AG04449 (cell line): ENCODE data around the gene HLA-DPA1.

Experiments
- CTCF ChIA-PET: fragments of 350-600 bp; formaldehyde crosslinking; extraction: SDS; loops from one replicate; lab custom pipeline; 2021; ENCODE audit warnings: antibody characterized with exemption; lab: Yijun Ruan, JAX
- POLR2A ChIA-PET: fragments of 400-600, 350-600 bp; formaldehyde crosslinking; extraction: SDS; loops from one replicate; lab custom pipeline; 2020; ENCODE audit warnings: antibody characterized with exemption, inconsistent platforms; lab: Yijun Ruan, JAX
- DNase-seq: peaks from one replicate; pipeline ENCODE4 v3.0.0-alpha.2; 2010; ENCODE audit warnings: low read depth, low spot score
- H3K4me3 ChIP-seq: 2 replicates; pipeline ENCODE4 v1.5.1; 2011; ENCODE audit warnings: low read depth, mild to moderate bottlenecking, control low read depth, low read length
- CTCF ChIP-seq: IDR thresholded peaks from one replicate; pipeline ENCODE4 v1.5.1; 2011; ENCODE audit warnings: mild to moderate bottlenecking, moderate library complexity, low read length, control low read depth, inconsistent platforms; ENCODE audit not compliant: insufficient read depth; ENCODE audit errors: missing control alignments

Gene HLA-DPA1

GRCh38 chr6:33075208-33075567, 1.7 kb upstream of the HLA-DPA1 start:
- no peak overlapping the region for H3K4me3 ChIP-seq
- ChIA-PET POLR2A (interaction anchor here (1.1 kb wide), 1 partner anchor 103 kb away, joined by 4 read pairs; no protein-coding TSS in a partner anchor), CTCF (interaction anchor here (1.4 kb wide), 1 partner anchor 61 kb away, joined by 4 read pairs; no protein-coding TSS in a partner anchor)
- no peak for DNase-seq
- TF ChIP-seq CTCF: no peak

- ChIA-PET CTCF (interaction anchor here (0.6 to 1.8 kb wide), 3 partner anchors 10 to 56 kb away, joined by 3 to 11 read pairs (median 3); no protein-coding TSS in a partner anchor), POLR2A (interaction anchor here (0.9 kb wide), 1 partner anchor 101 kb away, joined by 4 read pairs; no protein-coding TSS in a partner anchor)
- no peak for TF ChIP-seq CTCF
- no peak for DNase-seq
- no peak overlapping the region for H3K4me3 ChIP-seq
Observed at GRCh38 chr6:33072508-33073100, 845 bp downstream of the HLA-DPA1 start.

GRCh38 chr6:33071569-33071968, 1.9 kb downstream of the HLA-DPA1 start:
- no peak for DNase-seq
- no peak overlapping the region for H3K4me3 ChIP-seq
- CTCF ChIA-PET: no interaction called here
- POLR2A ChIA-PET: no interaction called here
- TF ChIP-seq CTCF: no peak

- H3K4me3 ChIP-seq: no peak overlapping the region
- ChIA-PET POLR2A (no interaction called here), CTCF (interaction anchor here (1.5 to 2.2 kb wide), 2 partner anchors 11 to 177 kb away, joined by 3 to 9 read pairs; no protein-coding TSS in a partner anchor)
- no peak for TF ChIP-seq CTCF
- DNase-seq: no peak
Observed at GRCh38 chr6:33070909-33071308, 2.5 kb downstream of the HLA-DPA1 start.

- POLR2A ChIA-PET: no interaction called here
Observed at GRCh38 chr6:33069021-33069738, 4.3 kb downstream of the HLA-DPA1 start.

More at GRCh38 chr6:33069021-33069738, 4.3 kb downstream of the HLA-DPA1 start:
- H3K4me3 ChIP-seq: no peak overlapping the region
- CTCF ChIA-PET: interaction anchor here (0.6 to 2.2 kb wide), 4 partner anchors 13 to 480 kb away, joined by 3 to 9 read pairs (median 3); no protein-coding TSS in a partner anchor
- TF ChIP-seq CTCF: no peak
- no peak for DNase-seq
